Stimulated activated CD8-positive, alpha-beta memory T cell treated with anti-CD3 and anti-CD28 coated beads, Interleukin-4, amount 100 ng/mL, for 48 hours (primary cell): ENCODE data around the gene PRR33.
"Not testable (repeated sequence)": the region's sequence is repeated elsewhere in the genome, so short reads cannot be mapped to it uniquely, and the experiment has no call there.

Experiments used
- DNase-seq: peaks from one replicate; pipeline ENCODE4 v3.0.0-alpha.2; 2020

Gene PRR33

DNA sequence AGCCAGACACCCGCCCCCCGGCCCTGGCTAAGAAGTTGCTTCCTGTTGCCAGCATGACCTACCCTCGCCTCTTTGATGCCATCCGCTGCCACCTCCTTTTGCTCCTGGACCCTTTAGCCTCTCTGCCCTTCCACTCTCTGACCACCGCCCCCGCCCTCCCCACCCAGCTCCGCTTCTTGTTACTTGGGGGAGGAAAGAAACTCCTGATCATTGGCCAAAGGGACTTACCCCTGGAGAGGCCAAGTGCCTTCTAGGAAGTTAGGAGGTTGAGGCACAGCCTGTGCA, at the start of gene PRR33:
TSS of gene PRR33 (minus strand) at position 65 of the 285 bp plus-strand sequence. CDS start 1,311 bp downstream, outside the sequence.
- DNase-seq: no peak

DNA sequence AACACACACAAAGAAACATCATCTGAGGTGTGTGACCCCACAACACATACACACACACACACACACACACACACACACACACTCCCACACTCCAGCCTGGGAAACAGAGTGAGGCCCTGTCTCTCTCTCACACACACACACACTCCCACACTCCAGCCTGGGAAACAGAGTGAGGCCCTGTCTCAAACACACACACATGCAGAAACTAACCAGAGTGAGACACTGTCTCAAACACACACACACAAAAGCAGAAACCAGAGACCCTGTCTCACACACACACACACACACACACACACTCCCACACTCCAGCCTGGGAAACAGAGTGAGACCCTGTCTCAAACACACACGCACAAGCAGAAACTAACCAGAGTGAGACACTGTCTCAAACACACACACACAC, 48.1 kb upstream of the PRR33 start:
- not testable (repeated sequence) for DNase-seq

DNA sequence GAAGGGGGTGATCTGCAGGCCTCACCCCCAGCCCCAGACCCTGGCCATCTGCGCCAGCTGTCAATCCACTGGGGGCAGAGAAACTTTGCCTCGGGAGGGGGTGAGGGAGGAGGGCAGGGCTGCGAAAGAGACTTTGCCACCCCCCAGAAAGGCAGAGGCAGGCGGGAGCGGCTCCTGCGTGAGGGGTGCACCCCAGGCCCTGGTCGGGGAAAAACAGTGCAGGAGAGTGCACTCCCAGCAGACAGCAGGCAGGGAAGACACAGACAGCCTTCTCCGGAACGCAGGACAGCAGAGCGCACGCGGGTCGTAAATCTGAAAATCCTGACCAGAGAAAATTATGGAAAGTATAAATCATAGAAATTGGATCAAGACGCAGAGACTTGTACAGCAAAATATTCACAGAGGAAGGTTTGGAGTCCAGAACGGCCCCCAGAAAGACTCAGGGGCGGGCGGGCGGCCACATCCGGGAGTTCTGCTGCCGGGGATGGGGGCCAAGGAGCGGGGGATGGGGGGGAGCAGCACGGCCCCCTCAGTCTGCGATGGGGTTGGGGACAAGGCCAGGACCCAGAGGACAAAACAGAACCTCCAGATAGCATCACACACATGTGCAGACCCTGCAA, 47.4 kb upstream of the PRR33 start:
- no peak for DNase-seq

DNA sequence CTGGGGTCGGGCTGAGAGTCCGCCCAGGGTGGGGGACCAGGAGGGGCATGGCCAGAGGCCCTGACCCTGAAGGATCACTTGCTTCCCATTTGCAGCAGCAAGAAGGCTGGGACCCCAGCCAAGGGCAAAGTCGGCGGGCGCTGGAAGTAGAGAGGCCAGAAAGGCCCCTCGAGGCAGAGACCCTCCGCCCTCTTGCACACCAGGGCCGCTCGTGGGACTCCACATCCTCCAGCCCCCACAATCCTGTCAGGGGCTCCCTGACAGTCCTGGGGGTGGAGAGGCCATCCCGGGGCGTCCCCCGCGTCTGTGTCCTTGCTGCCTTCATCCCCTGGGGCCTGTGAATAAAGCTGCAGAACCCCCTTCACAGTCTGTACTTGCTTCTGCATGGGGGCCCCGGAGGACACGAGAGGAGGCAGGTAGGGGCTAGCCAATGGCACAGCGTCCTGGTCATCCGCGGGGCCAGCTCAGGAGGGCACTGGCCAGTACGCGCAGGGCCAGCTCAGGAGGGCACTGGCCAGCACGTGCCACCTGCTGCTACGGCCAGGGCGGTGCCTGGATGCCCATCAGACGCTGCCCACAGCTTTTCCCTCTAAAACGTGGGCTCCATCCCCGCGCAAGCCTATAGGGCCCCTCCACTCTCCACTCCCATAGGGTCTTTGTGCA, 46.8 kb upstream of the PRR33 start:
- DNase-seq: no peak

DNA sequence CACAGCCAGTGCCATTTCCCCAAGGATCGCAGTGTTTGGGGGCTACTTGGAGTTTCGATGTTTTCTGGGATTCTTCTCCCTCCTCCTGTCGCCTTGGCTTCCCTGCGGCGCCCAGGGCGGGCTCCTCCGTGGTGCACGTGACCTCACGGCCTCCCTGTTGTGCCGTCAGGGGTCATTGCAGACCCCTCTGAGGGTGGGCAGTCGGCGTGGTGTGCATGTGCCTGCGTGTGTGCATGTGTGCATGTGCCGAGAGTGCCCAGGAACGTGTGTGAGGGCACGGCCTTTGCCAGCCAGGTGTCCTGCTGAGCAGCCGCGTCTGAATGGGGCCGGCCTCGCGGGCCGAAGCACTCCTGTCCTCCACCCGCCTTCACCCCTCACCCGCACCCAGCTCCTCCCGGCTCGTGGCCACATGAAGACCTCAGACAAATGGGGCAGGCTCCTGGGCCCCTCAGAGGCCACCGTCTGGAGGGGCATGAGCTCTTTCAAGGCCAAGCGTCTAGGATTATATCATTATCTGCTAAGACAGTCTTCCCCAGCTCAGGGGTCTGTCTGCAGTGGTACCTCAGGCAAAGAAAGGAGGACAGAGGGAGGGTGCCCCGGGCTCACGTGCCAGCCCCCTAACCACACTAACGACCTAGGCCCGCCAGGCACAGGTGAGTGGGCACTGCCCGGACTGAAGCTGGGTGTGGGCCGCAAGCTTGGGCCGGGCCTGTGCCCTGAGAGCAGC, 46.1 kb upstream of the PRR33 start:
- no peak for DNase-seq

DNA sequence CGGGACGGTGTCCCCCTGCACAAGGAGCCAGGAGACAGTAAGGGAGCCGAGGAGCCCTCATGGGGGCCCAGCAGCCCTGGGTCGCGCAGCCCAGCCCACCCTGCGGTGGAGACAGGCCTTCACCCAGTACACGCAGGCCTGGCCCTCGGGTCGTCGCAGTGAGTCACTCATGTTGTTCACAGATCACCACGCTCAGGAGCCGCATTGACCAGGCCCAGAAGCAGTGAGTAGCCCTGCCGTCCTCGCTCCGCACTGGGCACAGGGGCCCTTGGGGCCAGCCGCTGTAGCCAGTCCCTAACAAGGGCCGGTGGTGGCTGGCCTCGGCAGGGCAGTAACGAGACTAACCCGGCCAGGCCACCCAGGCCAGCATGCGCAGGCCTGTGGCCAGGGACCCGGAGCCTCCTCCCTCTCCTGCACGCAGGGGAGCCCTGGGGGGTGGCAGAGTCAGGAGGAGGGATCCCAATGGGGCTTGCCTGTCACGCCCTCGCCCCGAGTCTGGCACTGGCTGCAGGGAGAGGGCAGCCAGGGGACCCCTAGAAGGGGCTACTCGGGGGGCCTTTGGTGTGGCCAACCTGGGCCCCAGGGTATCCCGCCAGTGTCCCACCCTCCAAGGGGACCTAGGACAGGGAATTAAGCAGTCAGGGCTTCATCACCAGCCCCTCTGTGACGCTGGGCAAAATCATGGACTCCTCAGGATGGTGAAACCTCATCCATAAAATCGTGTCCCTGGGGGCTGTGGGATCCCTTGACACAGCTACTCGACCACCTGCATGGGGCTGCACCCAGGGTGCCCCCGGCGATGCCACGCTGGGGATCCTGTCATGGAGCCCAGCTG, 45.3 kb upstream of the PRR33 start:
- no peak for DNase-seq

DNA sequence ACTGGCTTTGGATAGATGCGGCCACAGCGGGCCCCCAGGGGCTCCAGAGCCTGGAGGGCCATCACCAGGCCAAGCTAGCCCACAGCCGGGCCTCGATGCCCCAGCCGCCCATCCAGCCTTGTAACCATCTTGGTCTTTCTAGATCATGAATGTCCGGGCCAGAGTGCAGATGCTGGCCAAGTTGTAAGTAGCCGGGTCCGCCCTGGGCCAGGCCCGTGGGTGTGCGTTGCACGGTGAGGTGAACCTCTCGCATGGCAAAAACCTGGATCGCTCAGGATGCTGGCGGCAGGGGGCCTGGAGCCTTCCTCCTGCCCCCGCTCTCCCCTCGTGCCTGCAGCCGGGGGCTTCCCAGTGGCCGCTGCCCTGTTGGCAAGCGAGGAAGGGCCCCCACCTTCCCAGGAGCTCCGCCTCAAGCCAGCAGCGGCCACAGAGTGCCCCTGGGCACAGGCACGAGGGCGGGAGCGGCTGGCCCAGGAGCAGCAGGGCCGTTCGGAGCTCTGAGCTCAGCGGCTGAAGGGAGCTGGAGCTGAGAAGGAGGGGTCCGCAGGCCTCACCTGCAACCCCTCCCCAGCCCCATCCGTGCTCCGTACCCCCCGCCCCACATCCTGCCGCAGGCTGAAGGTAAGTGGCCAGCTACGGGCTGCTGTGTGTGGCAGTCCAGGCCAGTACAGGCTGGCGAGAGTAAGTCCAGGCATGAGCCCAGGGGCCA, 44.5 kb upstream of the PRR33 start:
- no peak for DNase-seq

DNA sequence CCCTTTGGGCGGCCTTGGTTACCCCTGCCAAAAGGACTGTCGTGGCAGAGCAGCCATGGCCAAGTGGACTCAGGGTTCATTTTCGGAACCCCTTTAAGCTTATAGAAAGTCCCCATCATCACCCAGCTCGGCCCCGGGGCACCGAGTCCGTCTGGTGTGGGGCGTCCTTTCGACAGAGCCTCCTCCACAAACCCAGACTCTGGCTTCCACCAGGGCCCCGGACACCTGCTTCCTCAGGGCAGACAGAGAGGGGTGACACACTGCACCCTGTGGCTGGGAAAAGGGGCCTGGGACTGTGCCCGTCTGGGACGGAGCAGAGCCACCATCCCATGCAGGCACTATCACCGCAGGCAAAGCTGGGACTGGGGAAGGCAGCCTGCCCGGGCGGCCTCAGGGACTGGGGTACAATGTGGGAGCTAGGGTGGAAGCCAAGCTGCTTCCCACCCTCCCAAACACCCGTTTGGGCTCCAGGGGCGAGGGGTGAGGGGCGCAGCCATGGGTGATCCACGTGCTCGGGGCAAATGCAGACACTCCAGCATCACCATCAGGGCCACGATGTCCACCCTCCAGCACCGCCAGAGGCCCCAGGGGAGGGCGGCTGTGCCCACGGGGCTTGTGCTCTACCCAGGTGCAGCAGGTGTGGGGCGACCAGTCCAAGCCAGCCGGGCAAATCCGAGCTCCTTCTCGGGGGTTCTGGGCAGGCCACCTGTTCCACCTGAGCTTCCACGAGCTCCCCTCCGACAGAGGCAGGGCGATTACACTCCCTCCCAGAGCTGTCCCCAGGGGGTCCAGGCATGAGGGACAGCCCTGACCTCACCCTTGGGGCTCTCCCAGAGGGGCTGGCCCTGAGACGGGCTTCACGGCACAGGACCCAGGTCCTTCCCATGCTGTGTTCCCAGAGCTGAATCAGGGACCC, 43.7 kb upstream of the PRR33 start:
- no peak for DNase-seq

DNA sequence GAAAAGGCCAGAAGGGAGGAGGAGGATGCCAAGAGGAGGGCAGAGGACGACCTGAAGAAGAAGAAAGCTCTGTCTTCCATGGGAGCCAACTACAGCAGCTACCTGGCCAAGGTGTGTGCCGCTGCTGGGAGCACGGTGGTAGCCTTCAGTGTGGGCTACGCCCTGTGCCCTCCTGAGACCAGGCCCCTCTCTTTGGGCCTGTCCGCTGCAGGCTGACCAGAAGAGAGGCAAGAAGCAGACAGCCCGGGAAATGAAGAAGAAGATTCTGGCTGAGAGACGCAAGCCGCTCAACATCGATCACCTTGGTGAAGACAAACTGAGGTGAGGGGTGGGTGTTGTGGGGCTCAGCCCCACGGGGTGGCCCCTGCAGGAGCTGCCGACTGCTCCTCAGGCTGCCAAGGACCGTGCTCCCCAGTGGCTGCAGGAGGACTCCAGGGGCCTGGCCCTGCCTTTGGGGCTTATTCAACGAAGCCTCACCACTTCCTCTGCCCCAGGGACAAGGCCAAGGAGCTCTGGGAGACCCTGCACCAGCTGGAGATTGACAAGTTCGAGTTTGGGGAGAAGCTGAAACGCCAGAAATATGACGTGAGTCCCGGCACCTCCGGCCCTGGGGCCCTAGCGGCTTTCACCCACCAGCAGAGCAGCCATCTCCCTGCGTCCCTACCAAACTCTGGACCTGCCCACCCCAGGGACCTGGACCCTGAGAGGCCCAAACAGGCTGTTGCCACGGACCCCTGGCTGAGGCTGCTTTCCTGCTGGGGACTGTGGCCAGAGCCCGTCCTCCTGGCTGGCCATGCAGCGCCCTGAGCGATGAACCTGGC, 42.9 kb upstream of the PRR33 start:
- no peak for DNase-seq

DNA sequence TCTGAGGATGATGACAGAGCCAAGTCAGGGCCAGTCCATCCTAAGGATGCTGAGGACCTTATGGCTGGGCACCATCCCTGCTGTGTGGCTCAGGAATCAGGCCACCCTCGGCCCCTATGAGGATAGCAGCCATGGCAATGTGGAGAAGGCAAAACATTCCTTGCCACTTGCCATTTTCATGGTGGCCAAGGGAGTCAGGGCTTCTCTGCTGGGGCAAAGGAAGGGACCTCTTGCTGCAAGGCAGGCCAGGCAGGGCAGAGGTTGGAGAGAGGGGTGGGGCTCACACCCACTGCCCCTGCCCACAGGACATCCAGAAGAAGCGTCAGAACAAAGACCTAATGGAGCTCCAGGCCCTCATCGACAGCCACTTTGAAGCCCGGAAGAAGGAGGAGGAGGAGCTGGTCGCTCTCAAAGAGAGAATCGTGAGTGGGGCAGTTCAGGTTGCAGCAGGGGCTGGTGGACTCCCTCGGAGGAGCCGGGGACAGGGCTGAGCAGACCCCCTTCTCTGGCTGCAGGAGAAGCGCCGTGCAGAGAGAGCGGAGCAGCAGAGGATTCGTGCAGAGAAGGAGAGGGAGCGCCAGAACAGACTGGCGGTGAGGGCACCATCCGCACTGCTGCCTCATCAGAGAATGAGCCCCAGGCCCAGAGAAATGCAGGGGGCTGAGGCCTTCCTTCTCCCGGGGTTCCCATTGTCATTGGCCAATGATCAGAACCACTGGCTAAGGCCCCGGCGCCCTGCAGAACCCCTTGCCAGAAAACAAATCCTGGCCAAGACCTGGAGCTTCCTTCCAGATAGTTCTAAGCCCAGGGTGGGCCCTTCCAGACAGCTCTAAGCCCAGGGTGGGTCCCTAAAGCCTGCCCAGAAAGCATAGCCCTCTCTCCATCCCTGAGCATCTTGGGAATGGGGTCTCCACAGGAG, 42.0 kb upstream of the PRR33 start:
- DNase-seq: no peak

DNA sequence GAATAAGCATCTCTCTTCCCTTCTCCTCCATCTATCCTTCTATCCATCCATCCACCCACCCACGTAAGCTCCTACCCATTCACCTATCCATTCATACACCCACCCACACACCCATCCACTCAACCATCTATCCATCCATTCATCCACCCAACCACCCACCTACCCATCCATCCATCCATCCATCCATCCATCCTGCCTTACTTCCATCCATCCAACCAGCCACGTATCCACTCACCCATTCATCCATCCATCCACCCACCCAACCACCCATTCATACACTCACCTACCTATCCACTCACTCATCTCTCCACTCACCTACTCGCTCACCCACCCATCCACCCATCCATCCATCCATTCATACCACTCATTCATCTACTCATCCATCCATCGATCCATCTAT, 41.0 kb upstream of the PRR33 start:
- DNase-seq: no peak

DNA sequence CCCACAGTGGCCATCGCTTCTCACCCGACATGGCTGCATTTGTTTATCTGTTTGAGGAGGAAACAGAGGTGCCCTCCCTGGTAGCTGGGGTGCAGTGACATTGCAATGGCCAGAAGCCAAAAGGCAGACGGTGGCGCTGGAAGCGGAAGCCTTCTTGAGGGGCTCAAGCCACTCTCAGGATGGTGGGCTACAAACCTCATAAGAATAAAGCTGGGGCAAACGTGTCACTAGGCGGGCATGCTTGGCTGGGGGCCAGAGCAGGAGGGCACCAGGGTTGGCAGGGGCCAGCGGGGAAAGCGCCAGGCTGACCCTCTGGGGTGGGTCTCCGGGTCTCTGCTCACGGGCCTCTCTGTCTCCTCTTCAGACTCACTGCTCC, 40.4 kb upstream of the PRR33 start:
- DNase-seq: no peak

DNA sequence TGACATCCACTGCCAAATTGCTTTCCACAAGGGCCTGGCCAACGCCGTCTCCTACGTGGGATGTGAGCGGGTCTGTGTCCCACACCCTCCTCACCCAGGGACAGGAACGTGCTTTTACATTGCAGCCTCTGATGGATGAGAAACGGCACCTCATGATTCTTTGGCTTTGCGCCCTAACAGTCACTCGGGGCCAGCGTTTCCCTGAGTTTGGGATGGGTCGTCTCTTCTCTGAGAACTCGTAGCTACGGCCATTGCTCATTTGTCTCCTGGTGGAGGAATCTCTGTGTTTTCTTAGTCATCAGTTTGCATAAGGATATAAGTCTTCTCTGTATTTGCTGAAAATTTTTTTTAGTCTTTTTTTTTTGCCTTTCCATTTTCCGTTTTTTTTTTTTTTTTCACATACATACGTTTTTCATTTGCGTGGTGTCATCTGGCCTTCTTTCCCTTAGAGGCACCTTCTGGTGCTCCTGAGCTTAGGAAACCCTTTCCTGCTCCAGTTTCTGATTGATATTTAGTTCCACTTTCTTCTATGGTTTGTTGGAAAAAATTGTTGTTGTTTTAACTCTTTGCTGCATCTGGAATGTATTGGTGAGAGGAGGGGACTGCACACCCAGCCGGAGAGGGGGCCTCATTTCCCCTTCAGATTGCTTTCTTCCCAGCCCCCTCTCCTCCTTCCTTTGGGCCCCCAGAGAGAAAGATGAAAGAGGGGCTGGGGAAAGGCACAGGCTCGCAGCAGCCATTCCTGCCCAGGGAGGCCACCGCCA, 39.8 kb upstream of the PRR33 start:
- no peak for DNase-seq

DNA sequence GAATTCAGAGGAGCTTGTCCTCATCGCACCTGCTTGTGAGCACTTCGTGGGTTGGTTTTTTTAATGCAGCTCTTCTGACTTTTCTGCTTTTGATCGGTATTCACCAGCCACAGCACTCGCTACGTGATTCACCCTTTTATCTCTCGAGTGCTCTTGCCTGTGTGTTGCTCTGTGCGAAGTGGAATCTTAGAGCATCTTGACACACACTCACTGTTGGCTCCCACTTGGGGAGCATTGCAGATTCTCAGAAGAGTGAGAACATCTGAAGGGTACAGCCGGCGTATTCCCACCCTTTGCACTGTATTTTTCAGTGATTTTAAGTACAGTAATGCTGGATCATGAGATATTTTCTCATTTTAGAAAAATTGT, 38.8 kb upstream of the PRR33 start:
- DNase-seq: no peak

DNA sequence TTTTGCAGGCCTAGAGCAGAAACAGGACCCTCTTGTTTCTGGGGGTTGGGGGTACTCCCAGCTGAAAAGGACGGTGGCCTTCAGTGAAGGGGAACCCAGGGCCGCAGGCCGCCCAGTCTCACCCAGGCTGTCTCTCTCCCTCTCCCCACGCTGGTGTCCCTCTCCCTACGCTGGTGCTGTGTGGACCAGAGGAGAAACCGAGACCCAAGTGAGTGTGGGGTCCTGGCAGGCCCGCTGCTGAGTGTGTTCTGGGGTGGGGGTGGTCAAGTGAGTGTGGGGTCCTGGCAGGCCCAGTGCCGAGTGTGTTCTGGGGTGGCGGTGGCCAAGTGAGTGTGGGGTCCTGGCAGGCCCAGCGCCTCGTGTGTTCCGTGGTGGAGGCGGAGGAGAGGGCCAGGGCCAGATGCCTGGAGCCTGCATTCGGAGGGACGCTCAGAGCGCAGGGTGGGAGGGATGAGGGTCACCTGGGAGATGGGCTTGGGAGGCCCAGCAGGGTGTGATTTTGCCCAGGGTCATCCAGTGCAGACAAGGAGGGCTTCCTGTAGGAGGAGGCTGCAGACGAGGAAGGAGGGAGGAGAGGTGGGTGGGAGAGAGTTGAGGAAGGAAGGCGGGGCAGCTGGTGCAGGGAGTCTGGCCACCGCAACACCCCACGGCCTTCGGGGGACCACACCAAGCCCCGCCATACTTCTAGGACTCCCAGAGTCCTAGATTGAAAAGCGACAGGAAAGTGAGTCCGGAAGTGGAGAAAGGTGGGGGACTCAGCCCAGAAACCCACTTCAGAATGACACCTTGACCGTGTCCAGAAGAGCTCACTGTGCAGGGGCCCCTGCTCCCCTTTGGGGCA, 38.1 kb upstream of the PRR33 start:
- no peak for DNase-seq

DNA sequence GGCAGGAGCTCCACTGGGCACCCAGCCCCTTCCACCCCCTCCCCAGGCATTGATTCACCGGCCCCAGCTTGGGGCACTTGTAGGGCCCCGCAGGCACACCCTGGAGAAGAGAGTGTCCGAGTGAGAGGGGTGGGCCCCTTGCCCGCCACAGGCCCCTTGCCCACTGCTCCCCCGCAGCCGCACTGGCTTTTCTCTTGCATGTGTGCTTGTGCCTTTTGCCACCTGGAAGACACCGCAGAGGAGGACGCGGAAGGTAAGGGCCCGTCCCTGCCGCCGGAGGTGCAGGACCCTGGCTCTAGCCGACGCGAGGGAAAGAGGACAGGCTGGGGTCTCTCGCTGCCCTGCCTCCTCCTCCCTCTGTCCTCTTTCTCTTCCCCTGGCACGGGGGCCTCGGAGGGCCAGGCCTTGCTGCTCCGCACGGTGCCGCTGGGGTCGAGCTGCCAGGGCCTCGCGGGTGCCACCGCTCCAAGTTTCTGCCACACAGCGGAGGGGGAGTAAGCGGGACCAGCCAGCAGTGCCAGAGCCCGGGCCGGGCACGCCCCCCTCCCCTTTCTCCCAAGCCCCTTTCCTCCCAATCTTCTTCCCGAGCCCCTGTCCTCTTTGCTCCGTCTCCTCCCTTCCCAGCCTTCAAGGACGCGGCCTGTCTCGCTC, 37.3 kb upstream of the PRR33 start:
- DNase-seq: no peak

DNA sequence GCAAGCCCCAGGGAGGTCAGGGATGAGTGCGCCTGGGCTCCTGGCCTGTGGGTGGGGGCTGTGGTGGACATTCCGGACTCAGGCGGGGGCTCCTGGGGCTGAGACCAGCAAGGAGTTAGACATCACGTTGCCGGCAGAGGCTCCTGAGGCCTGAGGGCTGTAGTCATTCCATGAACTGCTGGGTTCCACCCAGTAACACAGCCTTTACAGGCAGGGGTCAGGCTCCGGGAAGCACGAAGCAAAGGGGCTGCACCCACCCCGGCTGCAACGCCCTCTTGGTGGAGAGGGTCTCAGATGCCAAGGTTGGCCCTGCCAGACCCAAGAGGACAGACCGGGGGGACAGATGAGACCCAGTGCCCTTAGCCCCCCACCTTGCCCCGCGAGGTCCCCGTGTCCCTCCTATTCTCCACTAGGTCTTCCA, 36.8 kb upstream of the PRR33 start:
- DNase-seq: no peak
